Choroid plexus epithelial cell (primary cell): ENCODE results near the gene COL5A1.

Experiments used
- DNase-seq: peaks from one replicate; pipeline ENCODE4 v3.0.0-alpha.2; 2010; ENCODE audit warnings: low read depth
- H3K4me3 ChIP-seq: 2 replicates; pipeline ENCODE4 v1.5.1; 2011; ENCODE audit warnings: low read depth, mild to moderate bottlenecking, control low read depth, low read length, moderate library complexity
- CTCF ChIP-seq: conservative IDR thresholded peaks from 2 replicates; pipeline ENCODE4 v1.5.1; 2011; ENCODE audit warnings: low read depth, mild to moderate bottlenecking, control low read depth, inconsistent platforms, low read length, moderate library complexity

The COL5A1 gene

GRCh38 chr9:134635351-134636148, 6.1 kb upstream of the COL5A1 start:
- H3K4me3 ChIP-seq: no peak overlapping the region
- DNase-seq: no peak
- no peak for TF ChIP-seq CTCF

- no peak overlapping the region for H3K4me3 ChIP-seq
- TF ChIP-seq CTCF: no peak
- no peak for DNase-seq
Observed at GRCh38 chr9:134636149-134636507, 5.5 kb upstream of the COL5A1 start.

GRCh38 chr9:134637241-134637640, 4.4 kb upstream of the COL5A1 start:
- peak; percentile 65 for TF ChIP-seq CTCF
- DNase-seq: peak; percentile 64
- H3K4me3 ChIP-seq: no peak overlapping the region

GRCh38 chr9:134637696-134638501, 3.7 kb upstream of the COL5A1 start:
- no peak for DNase-seq
- TF ChIP-seq CTCF: no peak
- no peak overlapping the region for H3K4me3 ChIP-seq

GRCh38 chr9:134638502-134639090, 3.0 kb upstream of the COL5A1 start:
- no peak for DNase-seq

GRCh38 chr9:134639994-134640393, 1.6 kb upstream of the COL5A1 start:
- DNase-seq: no peak
- no peak for TF ChIP-seq CTCF
- no peak overlapping the region for H3K4me3 ChIP-seq

More at GRCh38 chr9:134638502-134639090, 3.0 kb upstream of the COL5A1 start:
- no peak overlapping the region for H3K4me3 ChIP-seq
- TF ChIP-seq CTCF: no peak
